Measurements from ENCODE around the gene HOXA2. TPM values are rescaled to one million over a fixed set of nuclear protein-coding genes. Genes with fewer than 3 reads are reported as not detected.

The HOXA2 gene
- total and polyA plus RNA-seq, 8 donors = 0.89 to 3.7 (median 1.2) TPM; not detected in 1

DNA sequence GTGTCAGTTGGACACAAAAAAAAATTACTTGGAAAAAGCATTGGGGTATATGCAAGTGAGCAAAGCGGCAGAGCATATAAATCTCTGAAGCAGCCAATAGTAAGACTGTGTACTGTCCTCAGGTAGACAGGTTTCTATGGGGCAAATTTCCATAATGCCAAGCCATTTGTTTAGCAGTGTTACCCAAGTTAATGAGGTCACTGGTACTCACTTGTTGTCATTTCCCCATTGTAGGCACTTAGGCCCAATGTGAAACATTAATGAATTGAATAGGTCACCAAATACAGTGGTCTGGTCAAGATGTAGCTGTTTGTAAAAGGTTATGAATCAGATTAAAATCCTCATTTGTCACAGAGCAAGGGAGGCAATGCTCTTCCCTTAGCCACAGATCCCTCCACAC, 34.2 kb downstream of the HOXA2 start:
- Histone ChIP-seq H3K4me3 (no peak overlapping the region), H3K27ac (no peak overlapping the region), H3K4me1 (peaks cover 0 to 7% (median 0%) of the 10 kb centered on the region in 4 donors), H3K9me3 (no peaks in the 10 kb centered on the region), H3K36me3 (no peaks in the 10 kb centered on the region), H3K27me3 (peaks cover 0 to 7% (median 0%) of the 10 kb centered on the region in 3 donors)
- no peak for DNase-seq
- intact Hi-C loops (cut with DNase I; ENCODE audit: low total_unique reads) = no loop called here
- WGBS, 5 donors = 83 to 100% (median 97%) methylated on average over 1 of the region's 1 CpG
- TF ChIP-seq POLR2AphosphoS5 (IDR thresholded peaks at IDR 0.05) = no peak

DNA sequence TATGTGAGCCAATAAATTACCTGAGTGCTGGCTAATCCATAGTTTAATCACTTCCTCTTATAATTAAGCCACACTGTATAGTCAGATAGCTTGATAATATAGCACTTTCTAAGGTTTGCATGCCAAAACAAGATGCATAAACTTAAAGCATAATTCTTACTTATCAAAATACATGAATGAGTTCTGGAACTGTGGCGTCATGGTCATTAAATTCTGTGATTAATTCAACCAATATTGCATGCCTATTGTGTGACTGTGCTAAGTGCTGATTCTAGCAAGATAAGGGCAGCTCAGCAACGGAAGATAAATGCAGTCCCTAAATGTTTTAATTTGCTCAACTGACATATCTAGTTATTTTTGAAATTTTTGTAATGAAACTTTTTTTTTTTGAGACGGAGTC, 36.3 kb downstream of the HOXA2 start:
- peaks cover 0 to 7% (median 0%) of the 10 kb centered on the region in 4 donors for H3K4me1 ChIP-seq
- no peak overlapping the region for H3K4me3 ChIP-seq
- TF ChIP-seq POLR2A (IDR thresholded peaks at IDR 0.05) = no peak
- no peak for TF ChIP-seq POLR2AphosphoS5 (IDR thresholded peaks at IDR 0.05)
- no peak overlapping the region for H3K27ac ChIP-seq
- H3K27me3 ChIP-seq = peaks cover 0 to 7% (median 0%) of the 10 kb centered on the region in 3 donors
- H3K36me3 ChIP-seq = no peaks in the 10 kb centered on the region
- WGBS, 5 donors = 61 to 82% (median 64%) methylated on average over 3 of the region's 3 CpGs
- no peaks in the 10 kb centered on the region for H3K9me3 ChIP-seq
- intact Hi-C loops (cut with DNase I; ENCODE audit: low total_unique reads) = no loop called here
- DNase-seq = no peak

DNA sequence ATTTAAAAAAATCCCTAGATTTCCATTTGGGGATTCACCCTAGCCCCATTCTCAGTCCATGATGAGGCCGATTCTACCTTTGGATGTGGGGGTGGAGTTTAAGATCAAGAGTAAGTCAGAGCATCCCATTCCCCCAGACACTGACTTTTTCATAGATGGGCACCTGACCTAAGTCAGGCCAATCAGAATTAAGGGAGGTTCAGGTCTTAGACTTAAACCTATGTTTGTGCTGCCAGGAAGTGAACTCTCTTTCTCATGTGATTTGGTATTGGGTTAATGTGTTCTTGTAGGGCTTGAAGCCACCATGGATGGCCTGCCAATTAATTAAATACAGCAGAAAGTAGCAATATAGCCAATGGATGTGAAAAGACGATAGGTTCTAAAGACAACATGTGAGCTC, 36.8 kb downstream of the HOXA2 start:
- intact Hi-C loops (cut with DNase I; ENCODE audit: low total_unique reads) = no loop called here
- Histone ChIP-seq H3K36me3 (no peaks in the 10 kb centered on the region), H3K27ac (no peak overlapping the region), H3K4me3 (no peak overlapping the region), H3K9me3 (no peaks in the 10 kb centered on the region), H3K27me3 (peaks cover 0 to 7% (median 0%) of the 10 kb centered on the region in 3 donors), H3K4me1 (peaks cover 0 to 7% (median 0%) of the 10 kb centered on the region in 4 donors)
- DNase-seq = no peak
- 88 to 99% (median 94%) methylated on average over 2 of the region's 2 CpGs for WGBS, 5 donors
- TF ChIP-seq EP300 (IDR thresholded peaks at IDR 0.05) (no peak), POLR2AphosphoS5 (IDR thresholded peaks at IDR 0.05) (no peak), CTCF (IDR thresholded peaks at IDR 0.05) (no peak), POLR2A (IDR thresholded peaks at IDR 0.05) (no peak)

DNA sequence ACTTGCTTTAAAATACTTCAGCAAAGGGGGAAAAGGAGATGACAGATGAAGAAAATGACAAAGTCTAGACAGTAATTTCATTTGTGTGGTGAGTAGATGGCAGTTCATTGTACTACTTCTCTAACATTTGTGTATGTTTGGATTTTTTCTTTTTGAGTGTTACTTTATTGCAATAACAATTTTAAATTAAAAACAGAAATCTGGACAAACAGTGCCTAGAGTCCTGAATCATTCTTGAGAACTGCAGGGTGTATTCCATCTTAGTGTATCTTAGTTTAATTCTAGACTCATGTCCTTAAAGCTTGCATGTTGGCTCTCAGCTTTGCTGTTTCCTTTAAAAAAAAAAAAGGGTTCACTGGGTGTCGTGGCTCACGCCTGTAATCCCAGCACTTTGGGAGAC, 37.8 kb downstream of the HOXA2 start:
- H3K4me1 ChIP-seq = peaks cover 0 to 7% (median 0%) of the 10 kb centered on the region in 4 donors
- no peaks in the 10 kb centered on the region for H3K9me3 ChIP-seq
- WGBS, 5 donors = 74 to 95% (median 87%) methylated on average over 2 of the region's 2 CpGs
- H3K4me3 ChIP-seq = no peak overlapping the region
- no peaks in the 10 kb centered on the region for H3K36me3 ChIP-seq
- DNase-seq = no peak
- no peak overlapping the region for H3K27ac ChIP-seq
- no peak for TF ChIP-seq EP300 (IDR thresholded peaks at IDR 0.05)
- TF ChIP-seq POLR2AphosphoS5 (IDR thresholded peaks at IDR 0.05) = no peak
- no peak for TF ChIP-seq POLR2A (IDR thresholded peaks at IDR 0.05)
- no peak for TF ChIP-seq CTCF (IDR thresholded peaks at IDR 0.05)
- peaks cover 0 to 3% (median 0%) of the 10 kb centered on the region in 3 donors for H3K27me3 ChIP-seq
- intact Hi-C loops (cut with DNase I; ENCODE audit: low total_unique reads) = no loop called here

DNA sequence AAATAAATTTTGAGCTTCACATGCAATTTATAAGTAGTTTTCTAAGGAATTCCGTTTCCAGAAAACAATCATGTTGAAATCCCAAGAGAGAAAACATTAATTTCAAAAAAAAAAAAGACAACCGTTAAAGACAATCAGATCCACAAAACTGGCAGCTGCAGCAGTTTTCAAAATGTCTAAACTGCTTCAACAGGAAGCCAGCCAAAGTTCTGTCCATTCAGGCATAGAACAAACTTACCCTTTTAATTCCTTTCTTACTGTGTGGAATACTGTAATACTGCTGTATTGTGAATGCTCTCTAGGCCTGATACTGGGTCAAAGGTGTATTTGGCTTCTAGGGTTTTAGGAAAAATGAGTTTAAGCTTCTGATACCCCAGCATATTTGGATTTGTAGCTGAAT, 38.3 kb downstream of the HOXA2 start:
- intact Hi-C loops (cut with DNase I; ENCODE audit: low total_unique reads) = no loop called here
- H3K36me3 ChIP-seq = no peaks in the 10 kb centered on the region
- 15 to 39% (median 29%) methylated on average over 2 of the region's 2 CpGs for WGBS, 5 donors

More for the DNA sequence above, 38.3 kb downstream of the HOXA2 start:
- no peaks in the 10 kb centered on the region for H3K9me3 ChIP-seq
- no peak overlapping the region for H3K27ac ChIP-seq
- H3K4me3 ChIP-seq = no peak overlapping the region
- peak in 1 of 2 donors; percentile 68 for DNase-seq
- H3K27me3 ChIP-seq = peaks cover 0 to 3% (median 0%) of the 10 kb centered on the region in 3 donors
- TF ChIP-seq EP300 (IDR thresholded peaks at IDR 0.05) = no peak
- no peak for TF ChIP-seq POLR2AphosphoS5 (IDR thresholded peaks at IDR 0.05)
- no peak for TF ChIP-seq CTCF (IDR thresholded peaks at IDR 0.05)
- no peak for TF ChIP-seq POLR2A (IDR thresholded peaks at IDR 0.05)
- peaks cover 0 to 7% (median 0%) of the 10 kb centered on the region in 4 donors for H3K4me1 ChIP-seq

Data from stomach (tissue), 9 donors.